ENCODE measurements around the gene TPM1. TPM values are rescaled to one million over a fixed set of nuclear protein-coding genes. Genes with fewer than 3 reads are reported as not detected.

TPM1 gene
- total and polyA plus RNA-seq, 2 donors (not counting 1 experiment from before 2014, with no cell fraction given) = 5.5 to 20.3 TPM

- ATAC-seq (ENCODE audit: low read depth) (no peak), DNase-seq (no peak)
- Histone ChIP-seq H3K27ac (ENCODE audit: low read length in 2 of 2) (no peak overlapping the region), H2AFZ (ENCODE audit: insufficient read depth, low read depth, low read length, poor library complexity, severe bottlenecking) (no peak overlapping the region), H3K4me2 (replicated peaks; ENCODE audit: low read depth, low read length, poor library complexity, severe bottlenecking) (no peak overlapping the region), H3K79me2 (ENCODE audit: control insufficient read depth, insufficient read depth, low read length) (no peaks in the 10 kb centered on the region), H3K27me3 (replicated peaks in 1 of 4; ENCODE audit: control extremely low read depth in 1 of 4, control insufficient read depth in 3 of 4, insufficient read depth in 4 of 4, low read length in 3 of 4) (peaks cover 0 to 28% (median 2%) of the 10 kb centered on the region in 4 experiments), H3K4me3 (ENCODE audit: control extremely low read depth in 1 of 5, extremely low read depth in 1 of 5, insufficient read depth in 1 of 5, low read depth in 2 of 5, low read length in 4 of 5) (no peak overlapping the region), H3K36me3 (replicated peaks in 1 of 2; ENCODE audit: control extremely low read depth in 1 of 2, control insufficient read depth in 1 of 2, extremely low read depth in 1 of 2, insufficient read depth in 2 of 2, low read length in 1 of 2) (no peaks in the 10 kb centered on the region), H3K9ac (ENCODE audit: low read length) (no peak overlapping the region), H4K20me1 (ENCODE audit: control insufficient read depth, insufficient read depth, low read length, poor library complexity, severe bottlenecking) (no peaks in the 10 kb centered on the region), H3K9me3 (ENCODE audit: control extremely low read depth in 1 of 3, control insufficient read depth in 2 of 3, insufficient read depth in 1 of 3, low read length in 2 of 3) (no peaks in the 10 kb centered on the region), H3K4me1 (ENCODE audit: control insufficient read depth in 2 of 2, insufficient read depth in 2 of 2, low read length in 2 of 2) (peaks cover 0 to 6% of the 10 kb centered on the region in 2 donors)
- ChIA-PET CTCF (no interaction called here), POLR2A (interaction anchor here (0.6 kb wide), 1 partner anchor 376 kb away, joined by 3 read pairs; no protein-coding TSS in a partner anchor)
- H3K27me3 Mint-ChIP-seq = peaks cover 43% of the 10 kb centered on the region
- H3K4me3 Mint-ChIP-seq = no peak overlapping the region
- intact Hi-C loops (cut with micrococcal nuclease) = no loop called here
- TF ChIP-seq EZH2 (IDR thresholded peaks at IDR 0.05; ENCODE audit: borderline replicate concordance, insufficient read depth, low read depth, low read length, poor library complexity, severe bottlenecking) (no peak), CTCF (IDR thresholded peaks at IDR 0.05) (no peak)
- no peaks in the 10 kb centered on the region for H3K9me3 Mint-ChIP-seq (ENCODE audit: insufficient read depth)
- 100% methylated on average over 2 of the region's 6 CpGs for WGBS (ENCODE audit: insufficient coverage)
- no peak overlapping the region for H3K27ac Mint-ChIP-seq
- peaks cover 6% of the 10 kb centered on the region for H3K4me1 Mint-ChIP-seq
Observed at GRCh38 chr15:63030101-63030551, 12.4 kb upstream of the TPM1 start.

GRCh38 chr15:63034578-63034977 is 8.0 kb upstream of the TPM1 start:
- no peaks in the 10 kb centered on the region for H3K36me3 ChIP-seq (replicated peaks in 1 of 2; ENCODE audit: control extremely low read depth in 1 of 2, control insufficient read depth in 1 of 2, extremely low read depth in 1 of 2, insufficient read depth in 2 of 2, low read length in 1 of 2)
- ChIA-PET POLR2A (no interaction called here), CTCF (interaction anchor here (1.6 kb wide), 1 partner anchor 13 kb away, joined by 6 read pairs; no protein-coding TSS in a partner anchor)
- H3K79me2 ChIP-seq (ENCODE audit: control insufficient read depth, insufficient read depth, low read length) = no peaks in the 10 kb centered on the region
- H3K4me3 ChIP-seq (ENCODE audit: control extremely low read depth in 1 of 5, extremely low read depth in 1 of 5, insufficient read depth in 1 of 5, low read depth in 2 of 5, low read length in 4 of 5) = no peak overlapping the region
- no peak overlapping the region for H2AFZ ChIP-seq (ENCODE audit: insufficient read depth, low read depth, low read length, poor library complexity, severe bottlenecking)
- peaks cover 5% of the 10 kb centered on the region for H3K4me1 Mint-ChIP-seq
- no peaks in the 10 kb centered on the region for H3K9me3 Mint-ChIP-seq (ENCODE audit: insufficient read depth)
- H3K9me3 ChIP-seq (ENCODE audit: control extremely low read depth in 1 of 3, control insufficient read depth in 2 of 3, insufficient read depth in 1 of 3, low read length in 2 of 3) = no peaks in the 10 kb centered on the region
- H3K27ac ChIP-seq (ENCODE audit: low read length in 2 of 2) = no peak overlapping the region
- TF ChIP-seq EZH2 (IDR thresholded peaks at IDR 0.05; ENCODE audit: borderline replicate concordance, insufficient read depth, low read depth, low read length, poor library complexity, severe bottlenecking) (no peak), CTCF (IDR thresholded peaks at IDR 0.05) (no peak)
- H4K20me1 ChIP-seq (ENCODE audit: control insufficient read depth, insufficient read depth, low read length, poor library complexity, severe bottlenecking) = no peaks in the 10 kb centered on the region
- ATAC-seq (ENCODE audit: low read depth) (no peak), DNase-seq (no peak)
- peaks cover 0 to 6% of the 10 kb centered on the region in 2 donors for H3K4me1 ChIP-seq (ENCODE audit: control insufficient read depth in 2 of 2, insufficient read depth in 2 of 2, low read length in 2 of 2)
- H3K27me3 ChIP-seq (replicated peaks in 1 of 4; ENCODE audit: control extremely low read depth in 1 of 4, control insufficient read depth in 3 of 4, insufficient read depth in 4 of 4, low read length in 3 of 4) = peaks cover 0 to 17% (median under 1%) of the 10 kb centered on the region in 4 experiments
- no CpG with 5 or more reads among the region's 2 CpGs for WGBS (ENCODE audit: insufficient coverage)
- H3K4me3 Mint-ChIP-seq = no peak overlapping the region
- no peak overlapping the region for H3K9ac ChIP-seq (ENCODE audit: low read length)
- H3K4me2 ChIP-seq (replicated peaks; ENCODE audit: low read depth, low read length, poor library complexity, severe bottlenecking) = no peak overlapping the region
- peaks cover 13% of the 10 kb centered on the region for H3K27me3 Mint-ChIP-seq
- no peak overlapping the region for H3K27ac Mint-ChIP-seq
- intact Hi-C loops (cut with micrococcal nuclease) = no loop called here

Data from B cell (primary cell).